ENCODE data around the gene WNT16. TPM values are rescaled to one million over a fixed set of nuclear protein-coding genes. Genes with fewer than 3 reads are reported as not detected.

Gene WNT16
- total RNA-seq, 1 experiment from 2014 or later, result 0.06 TPM

Other genes with a start within 250 kb of the WNT16 start
- gene FAM3C, start 67.3 kb downstream of the WNT16 start, total RNA-seq (2014; rRNA removed), result 223 and 225 TPM in 2 replicates